ENCODE results near the gene OR2T8.

The OR2T8 gene

DNA sequence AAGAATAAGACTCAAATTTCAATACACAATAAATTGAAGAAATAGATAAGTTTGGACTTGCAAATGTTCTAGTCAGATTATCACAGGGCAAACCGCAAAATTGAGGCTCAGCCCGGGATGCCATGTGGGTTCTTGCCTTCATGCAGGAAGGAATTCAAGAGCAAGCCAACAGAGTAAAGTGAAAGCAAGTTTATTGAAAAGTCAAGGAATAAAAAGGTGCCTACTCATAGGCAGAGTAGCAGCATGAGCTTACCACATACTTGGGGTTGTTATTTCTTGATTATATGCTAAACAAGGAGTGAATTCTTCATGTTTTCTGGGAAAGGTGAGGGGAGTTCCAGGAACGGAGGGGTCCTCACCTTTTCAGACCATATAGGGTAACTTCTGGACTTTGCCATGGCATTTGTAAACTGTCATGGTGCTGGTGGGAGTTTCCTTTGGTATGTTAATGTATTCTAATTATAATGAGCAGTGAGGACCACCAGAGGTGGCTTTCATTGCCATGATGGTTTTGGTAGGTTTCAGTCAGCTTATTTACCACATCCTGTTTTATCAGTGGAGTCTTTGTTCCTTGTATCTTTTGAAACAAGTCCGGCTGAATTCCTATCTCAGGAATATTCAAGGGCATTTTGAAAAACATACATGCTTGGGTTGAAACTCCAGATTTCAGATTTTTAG is 43.0 kb downstream of the OR2T8 start:
- DNase-seq = no peak

DNA sequence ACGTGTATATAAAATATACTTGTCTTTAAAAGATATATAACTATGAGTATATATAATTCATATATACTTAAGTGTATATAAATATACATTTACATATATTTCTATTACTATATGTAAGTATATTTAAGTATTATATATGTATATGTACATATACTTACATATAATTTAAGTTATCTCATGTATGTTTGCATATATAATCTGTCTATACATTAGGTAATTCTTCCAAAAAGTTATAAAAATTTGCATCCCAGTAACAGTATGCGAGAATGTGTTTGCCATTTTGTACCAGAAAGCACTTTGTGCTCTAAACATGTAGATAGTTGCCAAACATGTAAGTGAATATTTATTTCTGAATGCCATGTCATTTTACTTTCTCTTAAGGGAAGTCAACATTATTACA is 44.9 kb downstream of the OR2T8 start, which contains the start of gene OR2AK2:
TSS of gene OR2AK2 (plus strand) at position 301 of the 400 bp plus-strand sequence. CDS start 144 bp downstream, outside the sequence.
- DNase-seq = no peak

DNA sequence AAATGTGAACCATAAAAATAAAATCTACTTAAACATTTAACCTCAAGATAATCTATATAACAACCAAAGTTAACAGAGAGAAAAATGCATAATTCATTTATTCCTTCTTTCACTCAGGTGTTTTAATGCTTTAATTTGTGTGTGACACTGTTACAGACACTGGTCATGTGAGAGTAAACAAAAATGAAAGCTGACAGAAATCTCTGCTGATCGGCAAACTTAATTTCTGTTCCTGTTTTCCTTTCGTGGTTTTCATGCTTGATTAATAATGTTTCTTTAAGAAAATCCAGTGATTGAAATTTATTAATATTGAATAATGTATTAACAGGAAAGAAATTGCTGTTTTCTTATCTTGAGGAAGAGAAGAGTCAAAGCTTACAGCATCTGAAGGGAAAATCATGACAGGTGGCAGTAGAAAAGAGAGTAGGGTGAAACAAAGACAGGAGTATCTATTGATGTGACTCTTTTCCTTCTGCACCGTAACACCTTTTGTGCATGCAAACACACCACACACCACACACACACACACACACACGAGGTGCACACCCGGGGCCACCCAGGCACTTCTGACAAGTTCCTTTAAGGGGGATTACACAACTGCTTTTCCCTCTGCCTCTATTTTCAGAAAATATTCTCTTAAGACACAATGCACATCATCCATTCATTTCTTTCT is 46.6 kb downstream of the OR2T8 start:
- no peak for DNase-seq
